ENCODE measurements around the gene SERTAD1.

The SERTAD1 gene

GRCh38 chr19:40374084-40374483 lies 51.7 kb downstream of the SERTAD1 start:
- DNase-seq: no peak

GRCh38 chr19:40371802-40372122 lies 54.0 kb downstream of the SERTAD1 start:
- DNase-seq: no peak
